Measurements from ENCODE around the gene AARS2.

AARS2 gene

GRCh38 chr6:44298055-44298803 is 14.9 kb downstream of the AARS2 start:
- ChIA-PET POLR2A (no interaction called here), CTCF (interaction anchor here (0.7 to 12.8 kb wide), 9 partner anchors 9 to 165 kb away, joined by 3 to 202 read pairs (median 4); partner anchors contain the start of genes AARS2, NFKBIE, SLC35B2 and TMEM151B)
- Histone ChIP-seq H3K4me3 (ENCODE audit: control insufficient read depth in 1 of 7, extremely low read depth in 1 of 7, insufficient read depth in 4 of 7, low read depth in 2 of 7, low read length in 6 of 7) (peak overlapping the region in 2 of 7 experiments; percentile 70 to 72), H3K27me3 (replicated peaks in 2 of 5; ENCODE audit: control insufficient read depth in 4 of 5, insufficient read depth in 5 of 5, low read length in 4 of 5) (peaks cover 2 to 59% (median 29%) of the 10 kb centered on the region in 5 experiments), H3K27ac (ENCODE audit: insufficient read depth in 1 of 2, low read depth in 1 of 2, low read length in 2 of 2, poor library complexity in 1 of 2, severe bottlenecking in 2 of 2) (no peak overlapping the region), H3K9me3 (ENCODE audit: control extremely low read depth in 1 of 5, control insufficient read depth in 4 of 5, insufficient read depth in 2 of 5, low read depth in 1 of 5, low read length in 4 of 5) (no peaks in the 10 kb centered on the region), H3K36me3 (ENCODE audit: control insufficient read depth in 4 of 4, insufficient read depth in 4 of 4, low read length in 3 of 4) (peaks cover 2 to 35% (median 24%) of the 10 kb centered on the region in 4 experiments), H3K4me1 (ENCODE audit: control extremely low read depth in 1 of 4, control insufficient read depth in 4 of 4, insufficient read depth in 4 of 4, low read length in 3 of 4) (peaks cover 0 to 12% (median 11%) of the 10 kb centered on the region in 4 experiments)
- 70% methylated on average over 17 of the region's 20 CpGs for WGBS (ENCODE audit: insufficient coverage)
- peak in 2 of 3 donors; percentile 12 to 15 for DNase-seq

- peaks cover 2 to 66% (median 32%) of the 10 kb centered on the region in 5 experiments for H3K27me3 ChIP-seq (replicated peaks in 2 of 5; ENCODE audit: control insufficient read depth in 4 of 5, insufficient read depth in 5 of 5, low read length in 4 of 5)
- CTCF ChIA-PET = interaction anchor here (1.0 to 12.8 kb wide), 6 partner anchors 9 to 70 kb away, joined by 3 to 202 read pairs (median 4); partner anchors contain the start of genes AARS2, NFKBIE and TMEM151B
These were observed 15.8 kb downstream of the AARS2 start for GRCh38 chr6:44297063-44298038.

DNA sequence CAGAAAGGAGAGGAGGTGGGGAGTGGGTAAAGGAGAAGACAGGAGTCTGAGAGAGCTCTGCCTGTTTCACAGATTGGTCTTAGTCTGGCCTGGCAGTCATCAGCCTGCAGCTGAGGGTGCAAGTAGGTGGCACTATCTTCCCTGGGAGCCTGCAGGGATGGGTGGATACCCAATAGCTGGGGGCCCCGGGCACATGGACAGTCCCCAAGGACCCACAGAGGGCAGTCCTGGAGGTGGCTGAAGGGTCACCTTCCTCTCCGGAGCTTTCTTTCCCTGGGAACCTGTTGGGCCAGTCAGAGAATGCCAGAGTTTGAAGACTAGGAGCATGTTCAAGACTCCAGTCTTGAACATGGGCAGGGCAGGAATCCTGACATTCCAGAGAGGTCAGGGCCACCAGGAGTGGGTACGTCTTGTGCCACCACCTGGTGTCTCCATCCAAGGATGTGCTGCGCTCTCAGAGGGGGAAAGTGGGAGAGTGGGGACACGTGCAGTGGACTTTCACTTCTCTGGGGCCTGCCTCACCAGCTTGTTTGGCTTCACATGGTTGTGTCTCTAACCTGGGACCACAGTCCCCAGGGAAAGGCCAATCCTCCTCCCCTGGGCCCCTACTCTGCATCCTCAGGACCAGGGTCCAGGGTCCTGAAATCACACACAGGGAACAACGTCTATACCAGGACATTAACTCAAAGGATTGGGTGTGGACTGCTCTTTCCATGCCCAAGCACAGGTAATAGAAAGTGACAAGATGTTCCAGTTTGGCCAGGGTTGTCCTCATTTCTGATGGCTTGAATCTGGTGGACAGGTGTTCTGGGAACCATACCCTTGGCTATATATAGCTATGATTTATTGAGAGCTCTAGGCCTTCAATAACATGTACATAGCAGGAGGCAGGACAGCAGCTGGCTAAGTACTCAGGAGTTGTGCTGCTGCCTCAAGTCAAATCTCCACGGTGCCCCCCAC is 18.0 kb downstream of the AARS2 start:
- 83% methylated on average over 4 of the region's 7 CpGs for WGBS (ENCODE audit: insufficient coverage)
- Histone ChIP-seq H3K36me3 (ENCODE audit: control insufficient read depth in 4 of 4, insufficient read depth in 4 of 4, low read length in 3 of 4) (peaks cover 0 to 4% (median under 1%) of the 10 kb centered on the region in 4 experiments), H3K27ac (ENCODE audit: insufficient read depth in 1 of 2, low read depth in 1 of 2, low read length in 2 of 2, poor library complexity in 1 of 2, severe bottlenecking in 2 of 2) (no peak overlapping the region), H3K27me3 (replicated peaks in 2 of 5; ENCODE audit: control insufficient read depth in 4 of 5, insufficient read depth in 5 of 5, low read length in 4 of 5) (peaks cover 2 to 85% (median 36%) of the 10 kb centered on the region in 5 experiments), H3K4me1 (ENCODE audit: control extremely low read depth in 1 of 4, control insufficient read depth in 4 of 4, insufficient read depth in 4 of 4, low read length in 3 of 4) (peaks cover 0 to 12% (median 11%) of the 10 kb centered on the region in 4 experiments), H3K4me3 (ENCODE audit: control insufficient read depth in 1 of 7, extremely low read depth in 1 of 7, insufficient read depth in 4 of 7, low read depth in 2 of 7, low read length in 6 of 7) (no peak overlapping the region), H3K9me3 (ENCODE audit: control extremely low read depth in 1 of 5, control insufficient read depth in 4 of 5, insufficient read depth in 2 of 5, low read depth in 1 of 5, low read length in 4 of 5) (no peaks in the 10 kb centered on the region)
- CTCF ChIA-PET = interaction anchor here (0.7 to 2.8 kb wide), 11 partner anchors 11 to 198 kb away, joined by 3 to 28 read pairs (median 3); partner anchors contain the start of genes AARS2 and NFKBIE
- no peak for DNase-seq
- POLR2A ChIA-PET = interaction anchor here (1.1 kb wide), 1 partner anchor 10 kb away, joined by 3 read pairs; no protein-coding TSS in a partner anchor

More at GRCh38 chr6:44297063-44298038, 15.8 kb downstream of the AARS2 start:
- peak; percentile 25 to 66 (median 52) for DNase-seq
- WGBS (ENCODE audit: insufficient coverage) = under 1% methylated on average over 52 of the region's 86 CpGs
- Histone ChIP-seq H3K36me3 (ENCODE audit: control insufficient read depth in 4 of 4, insufficient read depth in 4 of 4, low read length in 3 of 4) (peaks cover 0 to 27% (median 18%) of the 10 kb centered on the region in 4 experiments), H3K4me3 (ENCODE audit: control insufficient read depth in 1 of 7, extremely low read depth in 1 of 7, insufficient read depth in 4 of 7, low read depth in 2 of 7, low read length in 6 of 7) (peak overlapping the region; percentile 9 to 72 (median 33)), H3K4me1 (ENCODE audit: control extremely low read depth in 1 of 4, control insufficient read depth in 4 of 4, insufficient read depth in 4 of 4, low read length in 3 of 4) (peaks cover 0 to 12% (median 11%) of the 10 kb centered on the region in 4 experiments), H3K9me3 (ENCODE audit: control extremely low read depth in 1 of 5, control insufficient read depth in 4 of 5, insufficient read depth in 2 of 5, low read depth in 1 of 5, low read length in 4 of 5) (no peaks in the 10 kb centered on the region), H3K27ac (ENCODE audit: insufficient read depth in 1 of 2, low read depth in 1 of 2, low read length in 2 of 2, poor library complexity in 1 of 2, severe bottlenecking in 2 of 2) (no peak overlapping the region)
- POLR2A ChIA-PET = no interaction called here

- POLR2A ChIA-PET = no interaction called here
- WGBS (ENCODE audit: insufficient coverage) = 91% methylated on average over 4 of the region's 4 CpGs
- no peak overlapping the region for H3K27ac ChIP-seq (ENCODE audit: insufficient read depth in 1 of 2, low read depth in 1 of 2, low read length in 2 of 2, poor library complexity in 1 of 2, severe bottlenecking in 2 of 2)
- peaks cover 0 to 11% (median 9%) of the 10 kb centered on the region in 4 experiments for H3K4me1 ChIP-seq (ENCODE audit: control extremely low read depth in 1 of 4, control insufficient read depth in 4 of 4, insufficient read depth in 4 of 4, low read length in 3 of 4)
- no peaks in the 10 kb centered on the region for H3K36me3 ChIP-seq (ENCODE audit: control insufficient read depth in 4 of 4, insufficient read depth in 4 of 4, low read length in 3 of 4)
- H3K4me3 ChIP-seq (ENCODE audit: control insufficient read depth in 1 of 7, extremely low read depth in 1 of 7, insufficient read depth in 4 of 7, low read depth in 2 of 7, low read length in 6 of 7) = no peak overlapping the region
- no peak for DNase-seq
- H3K9me3 ChIP-seq (ENCODE audit: control extremely low read depth in 1 of 5, control insufficient read depth in 4 of 5, insufficient read depth in 2 of 5, low read depth in 1 of 5, low read length in 4 of 5) = no peaks in the 10 kb centered on the region
- peaks cover 2 to 81% (median 34%) of the 10 kb centered on the region in 5 experiments for H3K27me3 ChIP-seq (replicated peaks in 2 of 5; ENCODE audit: control insufficient read depth in 4 of 5, insufficient read depth in 5 of 5, low read length in 4 of 5)
- CTCF ChIA-PET = interaction anchor here (0.8 to 2.4 kb wide), 4 partner anchors 10 to 35 kb away, joined by 3 to 15 read pairs (median 5); no protein-coding TSS in a partner anchor
These were observed 20.3 kb downstream of the AARS2 start for GRCh38 chr6:44292661-44293365.

DNA sequence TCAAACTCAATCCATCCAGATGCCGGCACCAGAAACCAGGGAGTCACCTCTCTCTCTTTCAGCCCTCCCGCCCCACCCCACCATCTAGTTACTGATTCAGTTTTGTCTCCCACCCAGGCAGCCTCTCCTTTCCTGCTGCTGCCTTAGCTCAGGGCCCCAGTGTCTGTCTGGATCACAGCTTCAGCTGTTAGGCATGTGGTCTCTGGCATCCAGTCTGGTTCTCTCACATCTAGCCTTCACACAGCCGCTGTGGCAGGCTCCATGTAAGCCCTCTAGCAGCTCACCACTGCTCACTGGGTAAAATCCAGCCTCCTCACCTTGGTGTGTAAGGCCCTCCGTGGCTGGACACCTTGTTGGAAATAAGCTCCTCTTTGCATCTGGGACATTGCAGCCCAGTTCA is 21.3 kb downstream of the AARS2 start:
- Histone ChIP-seq H3K4me3 (ENCODE audit: control insufficient read depth in 1 of 7, extremely low read depth in 1 of 7, insufficient read depth in 4 of 7, low read depth in 2 of 7, low read length in 6 of 7) (no peak overlapping the region), H3K36me3 (ENCODE audit: control insufficient read depth in 4 of 4, insufficient read depth in 4 of 4, low read length in 3 of 4) (no peaks in the 10 kb centered on the region), H3K27me3 (replicated peaks in 2 of 5; ENCODE audit: control insufficient read depth in 4 of 5, insufficient read depth in 5 of 5, low read length in 4 of 5) (peaks cover 2 to 81% (median 33%) of the 10 kb centered on the region in 5 experiments), H3K27ac (ENCODE audit: insufficient read depth in 1 of 2, low read depth in 1 of 2, low read length in 2 of 2, poor library complexity in 1 of 2, severe bottlenecking in 2 of 2) (no peak overlapping the region), H3K9me3 (ENCODE audit: control extremely low read depth in 1 of 5, control insufficient read depth in 4 of 5, insufficient read depth in 2 of 5, low read depth in 1 of 5, low read length in 4 of 5) (no peaks in the 10 kb centered on the region), H3K4me1 (ENCODE audit: control extremely low read depth in 1 of 4, control insufficient read depth in 4 of 4, insufficient read depth in 4 of 4, low read length in 3 of 4) (peaks cover 0 to 2% (median 0%) of the 10 kb centered on the region in 4 experiments)
- WGBS (ENCODE audit: insufficient coverage) = 70% methylated on average over 3 of the region's 4 CpGs
- POLR2A ChIA-PET = interaction anchor here (0.8 kb wide), 1 partner anchor 14 kb away, joined by 3 read pairs; no protein-coding TSS in a partner anchor
- CTCF ChIA-PET = interaction anchor here (0.8 to 2.4 kb wide), 6 partner anchors 9 to 46 kb away, joined by 3 to 15 read pairs (median 5); no protein-coding TSS in a partner anchor
- DNase-seq = no peak

Measured in common myeloid progenitor, CD34-positive (primary cell).